HUES6 (cell line): ENCODE data around the gene GBE1.

ENCODE experiments used
- H3K27ac ChIP-seq: 2 replicates; pipeline ENCODE4 v1.7.0; 2013; ENCODE audit warnings: low read depth, mild to moderate bottlenecking, low read length, inconsistent platforms
- H3K27me3 ChIP-seq: 2 replicates; pipeline ENCODE4 v1.6.1; 2013; ENCODE audit warnings: low read length; ENCODE audit not compliant: control insufficient read depth, insufficient read depth
- H3K36me3 ChIP-seq: 2 replicates; pipeline ENCODE4 v1.6.1; 2013; ENCODE audit warnings: low read length; ENCODE audit not compliant: control insufficient read depth, insufficient read depth
- H3K4me1 ChIP-seq: 2 replicates; pipeline ENCODE4 v1.6.1; 2013; ENCODE audit warnings: low read length; ENCODE audit not compliant: control insufficient read depth, insufficient read depth
- H3K4me3 ChIP-seq: 2 replicates; pipeline ENCODE4 v1.5.1; 2013; ENCODE audit warnings: low read depth, low read length
- H3K9ac ChIP-seq: one replicate; pipeline ENCODE4 v1.6.1; 2013; ENCODE audit warnings: mild to moderate bottlenecking, low read length
- H3K9me3 ChIP-seq: 2 replicates; pipeline ENCODE4 v1.6.1; 2013; ENCODE audit warnings: low read depth, low read length; ENCODE audit not compliant: control insufficient read depth, insufficient read depth

Gene GBE1

DNA sequence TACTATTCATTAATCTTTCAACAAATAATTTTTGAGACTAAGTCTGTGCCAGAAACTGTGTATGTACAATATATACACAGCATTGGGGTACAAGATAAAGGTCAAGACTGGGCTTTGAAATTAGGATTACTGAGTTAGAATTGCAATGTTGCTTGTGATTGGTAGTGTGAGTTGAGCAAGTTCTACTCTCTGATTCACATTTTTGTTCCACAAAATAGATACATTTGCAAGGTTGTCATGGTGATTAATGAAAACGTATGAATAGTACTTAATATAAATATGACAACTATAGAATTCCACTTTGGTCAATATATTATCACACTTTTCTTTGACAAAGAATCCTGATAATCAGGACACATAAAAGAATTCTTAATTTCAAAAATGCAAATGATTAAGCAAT, 314.6 kb downstream of the GBE1 start:
- no peaks in the 10 kb centered on the region for H3K9me3 ChIP-seq
- no peaks in the 10 kb centered on the region for H3K4me1 ChIP-seq
- H3K9ac ChIP-seq: no peak overlapping the region
- no peak overlapping the region for H3K4me3 ChIP-seq
- no peak overlapping the region for H3K27ac ChIP-seq
- no peaks in the 10 kb centered on the region for H3K36me3 ChIP-seq
- H3K27me3 ChIP-seq: no peaks in the 10 kb centered on the region

DNA sequence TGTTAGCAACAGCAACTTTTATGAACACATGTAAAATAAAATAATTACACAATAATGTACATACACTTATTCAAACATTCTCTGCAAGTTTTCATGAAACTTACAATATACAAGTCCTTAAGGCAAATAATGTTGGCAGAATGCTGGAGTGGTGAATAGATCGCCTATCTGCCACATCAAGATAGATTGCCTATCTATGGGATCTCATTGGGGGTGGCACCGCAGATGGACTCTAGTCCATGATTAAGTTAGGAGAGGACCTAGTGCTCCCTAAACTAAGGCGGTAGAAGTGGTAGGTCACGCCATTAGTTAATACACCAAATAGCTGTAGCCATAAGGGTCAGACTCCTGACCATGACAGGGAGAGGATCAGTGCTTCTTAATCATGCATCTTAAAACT, 315.7 kb downstream of the GBE1 start:
- Histone ChIP-seq H3K4me3 (no peak overlapping the region), H3K4me1 (no peaks in the 10 kb centered on the region), H3K9ac (no peak overlapping the region)

DNA sequence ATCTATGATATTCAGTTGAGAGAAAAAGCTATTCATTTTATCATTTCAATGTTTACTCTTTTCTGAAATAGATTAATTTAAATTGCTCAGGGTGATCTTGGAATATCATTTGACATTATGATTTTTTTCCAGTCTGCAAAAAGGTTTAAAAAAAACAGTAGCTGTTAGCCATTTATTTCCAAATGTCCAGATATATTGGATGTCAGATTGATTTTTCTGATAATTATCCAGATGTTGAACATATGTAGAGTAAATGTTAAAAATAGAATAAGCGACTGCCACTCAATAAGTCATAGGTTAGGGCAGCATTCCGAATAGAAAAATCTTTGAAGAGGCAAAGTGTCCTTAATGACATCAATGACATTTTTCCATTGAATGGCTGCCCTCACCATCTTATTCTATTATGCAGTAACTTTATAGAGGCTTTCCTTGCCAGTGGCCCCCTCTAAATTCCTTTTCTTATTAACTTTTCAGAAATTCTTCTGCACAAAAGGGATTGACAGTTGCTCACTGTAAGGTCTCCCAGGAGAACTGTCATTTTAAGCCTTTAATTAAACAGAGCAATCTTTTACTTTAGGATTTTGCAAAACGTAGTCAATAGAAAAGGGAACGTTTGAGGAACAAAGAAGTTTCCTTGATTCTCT, 316.5 kb downstream of the GBE1 start:
- Histone ChIP-seq H3K27me3 (no peaks in the 10 kb centered on the region), H3K27ac (no peak overlapping the region), H3K4me1 (no peaks in the 10 kb centered on the region), H3K9ac (no peak overlapping the region), H3K36me3 (no peaks in the 10 kb centered on the region), H3K9me3 (no peaks in the 10 kb centered on the region), H3K4me3 (no peak overlapping the region)

More for the DNA sequence above, 315.7 kb downstream of the GBE1 start:
- no peaks in the 10 kb centered on the region for H3K9me3 ChIP-seq
- H3K27me3 ChIP-seq: no peaks in the 10 kb centered on the region
- H3K27ac ChIP-seq: no peak overlapping the region
- H3K36me3 ChIP-seq: no peaks in the 10 kb centered on the region

DNA sequence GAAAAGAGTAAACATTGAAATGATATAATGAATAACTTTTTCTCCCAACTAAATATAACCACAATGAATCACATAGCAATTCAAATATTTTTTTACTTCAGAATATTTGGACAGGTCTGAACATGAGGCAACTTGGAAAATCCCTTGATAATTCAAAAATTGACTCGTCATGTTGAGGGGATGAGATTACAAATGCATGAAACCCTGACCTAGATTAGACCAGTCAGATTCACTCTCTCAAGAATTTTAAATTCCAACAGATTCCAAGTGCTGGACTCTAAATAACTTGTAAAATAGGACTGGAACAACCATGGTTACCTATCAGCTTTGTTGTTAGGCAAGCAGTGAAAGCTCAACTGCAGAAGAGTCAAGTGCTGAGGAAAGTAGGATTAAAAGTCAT, 317.5 kb downstream of the GBE1 start:
- no peak overlapping the region for H3K4me3 ChIP-seq
- no peaks in the 10 kb centered on the region for H3K9me3 ChIP-seq
- H3K27ac ChIP-seq: no peak overlapping the region
- H3K36me3 ChIP-seq: no peaks in the 10 kb centered on the region
- H3K27me3 ChIP-seq: no peaks in the 10 kb centered on the region
- H3K4me1 ChIP-seq: no peaks in the 10 kb centered on the region
- H3K9ac ChIP-seq: no peak overlapping the region

DNA sequence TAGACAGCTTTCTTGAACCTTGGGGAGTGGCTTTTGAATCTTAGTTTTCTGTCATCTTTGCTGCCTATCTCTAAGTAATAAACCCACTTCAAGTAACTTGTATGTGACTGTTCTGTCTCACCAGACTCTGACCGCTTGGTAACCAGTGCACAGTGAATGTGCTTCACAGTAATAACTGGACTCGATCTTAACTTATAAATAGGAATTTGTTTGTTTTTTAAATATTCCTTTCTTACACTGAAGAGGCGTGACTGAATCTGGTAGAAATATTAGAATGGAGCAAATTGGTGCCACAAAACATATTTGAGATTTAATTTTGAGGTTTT, 318.0 kb downstream of the GBE1 start:
- no peaks in the 10 kb centered on the region for H3K9me3 ChIP-seq
- no peaks in the 10 kb centered on the region for H3K4me1 ChIP-seq
- no peak overlapping the region for H3K9ac ChIP-seq
- no peak overlapping the region for H3K27ac ChIP-seq
- H3K36me3 ChIP-seq: no peaks in the 10 kb centered on the region
- no peaks in the 10 kb centered on the region for H3K27me3 ChIP-seq
- H3K4me3 ChIP-seq: no peak overlapping the region

DNA sequence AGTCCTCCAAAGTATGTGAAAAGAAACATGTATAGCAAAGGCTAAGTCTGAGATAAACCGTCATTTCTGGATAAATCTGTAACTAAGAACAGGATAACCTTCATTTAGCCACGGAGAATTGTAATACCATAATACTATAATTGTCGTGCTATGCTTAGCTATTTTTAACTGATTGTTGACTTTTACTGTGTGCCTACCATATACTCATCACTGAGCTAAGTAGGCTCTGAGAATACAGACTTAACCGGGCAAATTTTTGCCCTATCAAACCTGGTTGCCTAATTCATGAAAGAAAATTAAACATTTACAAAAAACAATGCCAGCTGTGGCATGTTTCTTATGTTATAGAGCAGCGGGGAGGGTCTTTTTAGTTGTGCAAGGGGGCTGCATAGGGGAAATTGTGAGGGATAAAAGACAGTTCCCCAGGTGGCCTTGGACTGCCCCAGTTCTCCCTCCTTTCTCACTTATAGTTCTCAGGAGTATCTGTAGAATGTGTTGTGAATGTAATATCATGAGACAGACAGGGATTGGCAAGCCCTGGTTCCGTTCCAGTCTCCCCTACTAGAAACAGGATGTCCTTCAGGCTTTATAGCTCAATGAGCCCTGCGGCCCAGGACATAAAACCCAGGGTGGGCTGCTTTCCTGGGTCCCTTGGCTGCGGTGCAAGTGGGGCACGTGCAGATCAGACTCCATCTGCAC, 318.5 kb downstream of the GBE1 start:
- Histone ChIP-seq H3K27ac (no peak overlapping the region), H3K9me3 (no peaks in the 10 kb centered on the region), H3K27me3 (no peaks in the 10 kb centered on the region), H3K36me3 (no peaks in the 10 kb centered on the region), H3K4me3 (no peak overlapping the region), H3K9ac (no peak overlapping the region), H3K4me1 (no peaks in the 10 kb centered on the region)

DNA sequence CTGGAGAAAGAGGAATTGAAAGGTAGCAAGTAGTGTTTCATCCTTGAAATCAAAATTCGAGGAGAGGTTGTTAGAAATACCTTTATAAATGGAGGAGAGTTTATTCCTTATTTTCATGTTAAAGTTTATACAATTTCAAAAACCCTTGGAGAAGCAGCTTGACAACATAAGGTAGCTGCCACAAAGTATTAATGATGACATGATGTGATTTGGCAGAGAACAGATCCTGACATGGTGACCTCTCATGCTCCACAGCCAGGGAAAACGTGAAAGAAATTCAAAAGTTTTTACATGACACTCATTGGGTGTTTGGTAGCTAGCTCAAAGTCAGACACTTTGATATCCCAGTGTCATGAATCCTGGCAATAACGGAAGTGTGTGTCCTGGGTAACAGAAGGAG, 320.8 kb downstream of the GBE1 start:
- Histone ChIP-seq H3K4me3 (no peak overlapping the region), H3K27me3 (no peaks in the 10 kb centered on the region), H3K9me3 (no peaks in the 10 kb centered on the region), H3K4me1 (no peaks in the 10 kb centered on the region), H3K36me3 (no peaks in the 10 kb centered on the region), H3K9ac (no peak overlapping the region), H3K27ac (no peak overlapping the region)
